Chondrocyte (in vitro differentiated cells): ENCODE measurements around the gene ZCCHC17. TPM values are rescaled to one million over a fixed set of nuclear protein-coding genes. Genes with fewer than 3 reads are reported as not detected.

Experiments
- DNase-seq: peaks from one replicate; pipeline ENCODE4 v3.0.0; 2021; ENCODE audit warnings: mixed read lengths, low spot score
- H3K27ac Mint-ChIP-seq: one replicate; pipeline ENCODE4 v1.8.0; 2021; ENCODE audit warnings: mild to moderate bottlenecking, moderate library complexity, mixed read lengths; ENCODE audit not compliant: unreplicated experiment
- H3K27me3 Mint-ChIP-seq: 2 replicates; pipeline ENCODE4 v1.8.0; 2021; ENCODE audit warnings: low read depth, mixed read lengths
- H3K36me3 Mint-ChIP-seq: 2 replicates; pipeline ENCODE4 v1.8.0; 2021; ENCODE audit warnings: low read depth, mixed read lengths
- H3K4me1 Mint-ChIP-seq: 2 replicates; pipeline ENCODE4 v1.8.0; 2021; ENCODE audit warnings: low read depth, mild to moderate bottlenecking, mixed read lengths
- H3K4me3 Mint-ChIP-seq: one replicate; pipeline ENCODE4 v1.8.0; 2021; ENCODE audit warnings: mild to moderate bottlenecking, moderate library complexity, mixed read lengths; ENCODE audit not compliant: unreplicated experiment
- H3K9me3 Mint-ChIP-seq: 2 replicates; pipeline ENCODE4 v1.8.0; 2021; ENCODE audit warnings: low read depth, mixed read lengths
- CTCF ChIP-seq: fragments of 200-600 bp; sonication (generic); IDR thresholded peaks from 2 replicates; pipeline ENCODE4 v1.5.0; 2021; ENCODE audit warnings: antibody characterized with exemption, mild to moderate bottlenecking, moderate library complexity
- total RNA-seq: library from RNA; stranded (reverse); gene quantifications from 3 replicates; pipeline ENCODE4 v1.2.1, GENCODE V29; 2021

ZCCHC17 gene
- total RNA-seq, 1 donor from 2014 or later: 31.1 TPM

- no peak overlapping the region for H3K27ac Mint-ChIP-seq
- no peak for DNase-seq
- H3K9me3 Mint-ChIP-seq: no peaks in the 10 kb centered on the region
- H3K4me1 Mint-ChIP-seq: peaks cover 5% of the 10 kb centered on the region
- H3K4me3 Mint-ChIP-seq: no peak overlapping the region
- TF ChIP-seq CTCF: no peak
- no peaks in the 10 kb centered on the region for H3K36me3 Mint-ChIP-seq
- H3K27me3 Mint-ChIP-seq: no peaks in the 10 kb centered on the region
Measured at GRCh38 chr1:31400393-31400792, 103.6 kb downstream of the ZCCHC17 start.

- Mint-ChIP-seq H3K9me3 (no peaks in the 10 kb centered on the region), H3K36me3 (no peaks in the 10 kb centered on the region), H3K4me3 (no peak overlapping the region), H3K4me1 (peaks cover 5% of the 10 kb centered on the region), H3K27me3 (no peaks in the 10 kb centered on the region), H3K27ac (no peak overlapping the region)
- DNase-seq: no peak
- peak; percentile 44 for TF ChIP-seq CTCF
Measured at GRCh38 chr1:31401241-31401640, 104.4 kb downstream of the ZCCHC17 start.

DNA sequence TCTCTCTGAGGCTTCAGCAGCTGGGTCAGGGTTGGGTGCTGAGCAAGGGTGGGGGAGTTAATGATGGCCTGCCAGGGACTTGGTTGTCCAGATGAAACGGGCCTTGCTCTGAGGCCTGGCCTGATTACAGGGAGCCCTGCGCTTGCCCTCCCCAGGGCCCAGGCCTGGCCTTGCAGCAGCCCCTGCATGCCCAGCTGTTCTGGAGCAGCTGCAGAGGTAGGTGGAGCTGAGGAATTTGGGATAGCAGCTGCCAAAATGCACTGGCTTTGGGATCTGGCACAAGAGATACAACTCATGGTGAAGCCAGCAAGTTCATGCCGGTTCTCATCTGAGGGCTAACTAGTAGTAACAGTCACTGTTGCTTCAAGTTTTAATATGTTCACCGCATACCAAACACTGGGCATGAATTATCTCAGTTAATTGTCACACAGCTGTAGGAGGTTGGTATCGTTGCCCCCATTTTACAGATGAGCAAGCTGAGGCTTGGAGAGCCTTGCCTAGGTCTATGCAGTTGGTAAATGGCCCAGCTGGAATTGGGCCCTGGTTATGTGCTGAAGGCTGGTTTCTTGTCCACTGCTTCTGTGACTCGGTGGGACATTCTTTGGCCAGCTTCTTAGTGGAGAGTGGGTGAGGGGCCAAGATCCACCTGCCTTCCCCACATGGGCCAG is 108.9 kb downstream of the ZCCHC17 start:
- TF ChIP-seq CTCF: no peak
- Mint-ChIP-seq H3K4me1 (peaks cover 9% of the 10 kb centered on the region), H3K27ac (no peak overlapping the region), H3K4me3 (no peak overlapping the region), H3K9me3 (no peaks in the 10 kb centered on the region), H3K27me3 (peaks cover 8% of the 10 kb centered on the region), H3K36me3 (no peaks in the 10 kb centered on the region)
- no peak for DNase-seq

DNA sequence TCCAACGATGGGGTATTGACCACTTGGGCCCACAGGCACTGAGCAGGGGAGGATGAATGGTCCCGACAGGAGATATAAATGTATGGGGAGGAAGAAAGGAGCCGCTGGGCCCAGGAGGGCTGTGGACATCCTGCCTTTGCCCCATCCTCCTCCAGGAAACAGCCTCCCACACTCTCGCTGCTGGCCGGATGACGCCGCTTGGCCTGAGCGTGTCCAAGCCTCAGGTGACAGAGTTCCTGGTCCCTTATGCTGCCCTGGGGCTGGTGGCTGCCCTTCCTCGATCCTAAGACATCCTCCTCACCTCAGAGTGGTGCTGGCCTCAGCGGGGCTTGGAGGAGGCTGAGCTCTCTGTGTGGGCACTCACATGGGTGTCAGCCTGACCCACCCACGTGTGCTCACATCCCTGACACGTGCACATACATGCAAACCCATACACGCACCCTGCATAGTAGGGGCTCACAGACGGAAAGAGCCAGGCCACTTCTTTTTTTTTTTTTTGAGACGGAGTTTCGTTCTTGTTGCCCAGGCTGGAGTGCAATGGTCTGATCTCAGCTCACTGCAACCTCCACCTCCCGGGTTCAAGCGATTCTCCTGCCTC is 110.3 kb downstream of the ZCCHC17 start:
- no peak for DNase-seq
- Mint-ChIP-seq H3K27me3 (peaks cover 16% of the 10 kb centered on the region), H3K27ac (no peak overlapping the region), H3K9me3 (no peaks in the 10 kb centered on the region), H3K4me3 (no peak overlapping the region), H3K36me3 (no peaks in the 10 kb centered on the region), H3K4me1 (peaks cover 12% of the 10 kb centered on the region)
- no peak for TF ChIP-seq CTCF

DNA sequence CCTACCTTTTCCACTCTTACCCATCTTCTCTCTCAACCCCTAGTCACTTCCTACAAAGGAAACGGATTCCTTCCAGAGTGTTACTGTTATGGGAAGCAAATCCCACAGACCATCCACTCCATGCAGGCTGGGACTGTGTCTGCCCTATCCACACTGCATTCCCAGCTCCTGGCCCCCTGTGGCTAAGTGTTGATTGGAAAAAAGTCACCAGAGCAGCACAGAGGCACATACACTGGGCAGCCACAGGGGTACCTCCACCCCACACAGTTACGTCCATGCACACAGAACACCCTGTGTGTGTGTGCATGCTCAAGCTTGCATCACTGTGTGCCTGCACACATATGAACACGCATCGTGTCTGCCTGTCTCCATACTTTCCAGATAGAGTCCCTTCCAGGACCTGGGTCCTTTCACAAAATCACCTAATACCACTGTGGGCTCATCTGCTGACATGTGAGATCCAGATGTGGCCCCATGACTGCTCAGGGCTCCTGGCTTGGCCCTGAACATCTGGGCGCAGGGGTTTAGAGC is 112.0 kb downstream of the ZCCHC17 start:
- no peaks in the 10 kb centered on the region for H3K36me3 Mint-ChIP-seq
- no peak for TF ChIP-seq CTCF
- peaks cover 21% of the 10 kb centered on the region for H3K27me3 Mint-ChIP-seq
- H3K4me3 Mint-ChIP-seq: no peak overlapping the region
- H3K27ac Mint-ChIP-seq: no peak overlapping the region
- no peaks in the 10 kb centered on the region for H3K9me3 Mint-ChIP-seq
- no peak for DNase-seq
- H3K4me1 Mint-ChIP-seq: peaks cover 21% of the 10 kb centered on the region
